Measurements from ENCODE around the gene ACOX2. TPM values are rescaled to one million over a fixed set of nuclear protein-coding genes. Genes with fewer than 3 reads are reported as not detected.

The ACOX2 gene
- total and polyA plus RNA-seq, 2 of the 13 experiments (the other 11 are each of a cell fraction or from before 2014, with no cell fraction given) = 42.6 to 98.5 TPM

GRCh38 chr3:58536501-58537411 lies at the start of gene ACOX2 (continued):
- TF ChIP-seq GMEB1 (CRISPR knock-in tag; IDR thresholded peaks at IDR 0.05; ENCODE audit: borderline replicate concordance) = no peak
- TF ChIP-seq CENPT (CRISPR knock-in tag; IDR thresholded peaks at IDR 0.05; ENCODE audit: low read depth) = no peak
- TF ChIP-seq NR3C1 (CRISPR knock-in tag; IDR thresholded peaks at IDR 0.05) = no peak
- peak; percentile 81; the same call in 1 of the 2 replicates for TF ChIP-seq RARG (CRISPR knock-in tag; IDR thresholded peaks at IDR 0.05; ENCODE audit: low read depth)
- no peak for TF ChIP-seq CCDC6 (CRISPR knock-in tag; IDR thresholded peaks at IDR 0.05)
- peak; percentile 76; the same call in 1 of the 2 replicates for TF ChIP-seq NFKB2 (CRISPR knock-in tag; IDR thresholded peaks at IDR 0.05; ENCODE audit: borderline replicate concordance)
- TF ChIP-seq HBP1 (CRISPR knock-in tag; IDR thresholded peaks at IDR 0.05; ENCODE audit: low read depth) = 0 out of 2 replicates have a peak, but pooled peaks have one; percentile 31
- no peak for TF ChIP-seq ZNF235 (CRISPR knock-in tag; IDR thresholded peaks at IDR 0.05; ENCODE audit: borderline replicate concordance)
- TF ChIP-seq ZNF703 (CRISPR knock-in tag; IDR thresholded peaks at IDR 0.05; ENCODE audit: borderline replicate concordance) = no peak
- TF ChIP-seq ZNF550 (CRISPR knock-in tag; IDR thresholded peaks at IDR 0.05; ENCODE audit: borderline replicate concordance) = no peak
- TF ChIP-seq ZNF800 (CRISPR knock-in tag; IDR thresholded peaks at IDR 0.05) = no peak
- TF ChIP-seq TBX3 (IDR thresholded peaks at IDR 0.05; ENCODE audit: borderline replicate concordance) = no peak
- TF ChIP-seq EP300 (IDR thresholded peaks at IDR 0.05; ENCODE audit: low read depth in 2 of 2, low read length in 2 of 2) = 0 out of 4 replicates have a peak, but pooled peaks of 1 of the 2 experiments have one; percentile 9
- no peak for TF ChIP-seq EP300 (CRISPR knock-in tag; IDR thresholded peaks at IDR 0.05; ENCODE audit: borderline replicate concordance)
- no peak for TF ChIP-seq BCLAF1 (IDR thresholded peaks at IDR 0.05)
- TF ChIP-seq ZNF281 (CRISPR knock-in tag; IDR thresholded peaks at IDR 0.05; ENCODE audit: borderline replicate concordance) = no peak
